AG10803 (cell line): ENCODE measurements around the gene MTA3.

Source experiments
- DNase-seq: peaks from one replicate; pipeline ENCODE4 v3.0.0; 2010; ENCODE audit warnings: low read depth
- H3K4me3 ChIP-seq: 2 replicates; pipeline ENCODE4 v1.5.1; 2011; ENCODE audit warnings: mild to moderate bottlenecking, low read length, control low read depth
- CTCF ChIP-seq: conservative IDR thresholded peaks from 2 replicates; pipeline ENCODE4 v1.5.1; 2011; ENCODE audit warnings: mild to moderate bottlenecking, low read length, control low read depth, inconsistent platforms

MTA3 gene

DNA sequence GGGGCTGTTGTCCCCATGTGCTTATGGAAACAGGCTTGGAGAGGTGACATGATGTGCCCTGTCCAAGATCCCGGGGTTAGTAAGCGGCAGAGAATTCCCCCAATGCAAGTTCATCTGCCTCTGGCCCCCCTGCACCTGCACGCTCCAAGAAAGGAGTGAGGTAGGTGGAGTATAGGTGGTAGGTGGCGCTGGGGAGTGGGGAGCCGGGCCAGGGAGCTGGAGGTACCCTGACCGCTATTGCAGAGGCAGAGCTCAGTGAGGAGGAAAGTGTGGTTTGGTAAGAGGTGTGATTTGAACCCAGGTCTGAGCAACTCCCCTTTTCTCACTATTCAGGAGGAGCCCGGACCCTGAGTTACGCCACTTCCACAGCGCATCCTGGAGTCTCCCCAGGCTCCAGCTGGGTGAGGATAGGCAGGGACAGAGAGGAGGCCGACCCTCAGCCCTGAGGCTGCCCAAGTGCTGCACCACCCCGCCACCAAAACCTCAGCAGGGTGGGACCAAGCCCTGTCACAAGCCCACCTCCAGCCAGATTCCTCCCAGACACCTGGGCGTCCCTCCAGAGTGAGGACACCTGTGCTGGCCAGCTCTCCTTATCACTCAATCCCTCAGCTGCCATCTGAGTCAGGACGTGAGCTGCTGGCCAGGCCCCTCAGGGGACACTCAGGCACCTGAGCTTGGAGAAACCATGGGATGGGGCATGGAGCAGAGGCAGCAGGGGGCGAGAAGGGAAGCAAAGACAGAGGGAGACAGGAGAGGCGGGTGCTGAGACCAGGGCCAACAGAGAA, 218.3 kb downstream of the MTA3 start:
- no peak for TF ChIP-seq CTCF
- no peak for DNase-seq
- no peak overlapping the region for H3K4me3 ChIP-seq

DNA sequence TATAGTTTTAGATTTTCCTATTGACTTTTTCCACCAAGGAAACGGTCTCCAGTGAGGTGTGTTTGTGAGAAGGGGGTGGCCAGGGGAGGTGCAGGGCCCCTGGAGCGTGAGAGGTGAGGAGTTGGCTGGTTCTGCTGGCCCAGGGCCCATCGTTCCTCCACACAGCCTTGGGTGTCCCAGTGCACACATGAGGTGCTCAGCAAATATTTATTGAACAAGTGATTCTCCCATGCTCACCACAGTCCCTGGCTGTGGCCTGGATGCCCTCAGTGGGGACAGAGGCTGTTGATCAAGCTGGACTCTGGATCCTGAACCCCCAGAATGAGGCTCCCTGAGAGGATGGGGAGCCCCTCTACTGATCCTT, 219.0 kb downstream of the MTA3 start:
- TF ChIP-seq CTCF, result no peak
- DNase-seq, result no peak
- H3K4me3 ChIP-seq, result no peak overlapping the region

DNA sequence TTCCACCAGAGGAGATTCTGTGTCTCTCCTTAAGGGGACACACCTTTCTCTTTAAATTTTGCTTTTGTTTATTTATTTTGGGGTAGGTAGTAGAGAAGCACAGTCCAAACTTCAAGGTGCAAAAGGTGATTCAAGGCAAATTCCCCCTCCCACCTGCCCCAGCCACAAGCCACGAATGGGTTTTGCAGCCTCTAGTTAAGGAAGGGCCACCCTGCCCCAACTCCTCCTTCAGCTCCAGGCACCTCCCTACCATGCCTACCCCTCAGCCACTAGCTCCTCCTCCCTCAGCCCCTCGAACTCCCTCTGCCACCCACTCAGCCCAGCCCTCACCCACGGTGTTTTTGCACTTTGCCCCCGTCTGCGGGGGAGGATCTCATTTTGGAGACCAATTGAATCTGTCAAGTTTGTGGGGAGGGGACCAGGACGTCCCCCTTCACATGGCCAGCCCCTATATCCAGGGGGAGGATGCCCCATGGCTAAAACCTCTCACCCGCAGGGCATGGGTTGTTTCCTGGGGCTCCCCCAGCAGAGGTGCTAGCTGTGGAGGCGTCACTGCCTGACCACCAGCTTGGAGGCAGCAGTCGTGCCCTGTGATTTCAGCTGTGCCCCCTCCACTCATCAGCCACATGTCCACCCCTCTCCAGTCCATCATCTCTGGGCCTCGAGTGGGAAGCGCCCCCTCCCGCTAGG, 219.5 kb downstream of the MTA3 start:
- no peak overlapping the region for H3K4me3 ChIP-seq
- DNase-seq, result no peak
- no peak for TF ChIP-seq CTCF

DNA sequence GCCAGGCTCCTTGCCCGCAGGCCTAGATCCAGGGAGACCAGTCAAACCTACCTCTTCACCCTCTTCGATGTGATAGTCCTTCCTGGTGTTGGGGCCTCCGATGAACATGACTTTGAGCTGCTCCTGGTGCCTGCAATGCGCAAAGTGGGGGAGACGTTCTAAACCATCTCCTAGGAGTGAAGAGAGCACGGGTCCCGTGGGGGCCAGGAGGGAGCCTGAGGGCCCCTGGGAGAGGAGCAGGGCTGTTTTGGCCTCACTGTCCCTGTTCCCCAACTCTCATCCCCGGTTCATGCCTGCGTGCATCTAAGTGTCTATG, 220.0 kb downstream of the MTA3 start:
- H3K4me3 ChIP-seq, result no peak overlapping the region
- no peak for DNase-seq
- TF ChIP-seq CTCF, result no peak

- no peak for DNase-seq
- H3K4me3 ChIP-seq, result no peak overlapping the region
- no peak for TF ChIP-seq CTCF
These were observed 220.4 kb downstream of the MTA3 start for GRCh38 chr2:42788882-42789281.

DNA sequence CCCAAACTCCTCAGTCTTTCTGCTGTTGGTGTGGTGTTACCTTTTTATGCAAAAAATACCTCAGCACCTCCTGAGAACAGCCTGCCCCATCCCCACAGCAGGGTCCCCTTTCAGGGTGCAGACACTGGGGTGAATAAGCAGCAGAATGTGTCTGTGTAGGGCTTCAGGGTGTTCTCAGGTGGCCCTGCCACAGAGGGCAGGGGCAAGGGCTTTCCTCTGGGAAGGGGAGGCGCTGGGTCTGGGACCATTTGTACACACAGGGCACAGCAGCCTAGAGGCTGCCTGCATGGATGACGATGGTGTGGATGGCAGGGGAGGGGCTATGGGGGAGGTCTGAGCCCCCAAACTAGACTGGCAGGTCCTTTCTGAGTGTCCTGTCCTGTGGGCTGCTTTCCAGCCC, 221.3 kb downstream of the MTA3 start:
- TF ChIP-seq CTCF, result no peak
- DNase-seq, result no peak

DNA sequence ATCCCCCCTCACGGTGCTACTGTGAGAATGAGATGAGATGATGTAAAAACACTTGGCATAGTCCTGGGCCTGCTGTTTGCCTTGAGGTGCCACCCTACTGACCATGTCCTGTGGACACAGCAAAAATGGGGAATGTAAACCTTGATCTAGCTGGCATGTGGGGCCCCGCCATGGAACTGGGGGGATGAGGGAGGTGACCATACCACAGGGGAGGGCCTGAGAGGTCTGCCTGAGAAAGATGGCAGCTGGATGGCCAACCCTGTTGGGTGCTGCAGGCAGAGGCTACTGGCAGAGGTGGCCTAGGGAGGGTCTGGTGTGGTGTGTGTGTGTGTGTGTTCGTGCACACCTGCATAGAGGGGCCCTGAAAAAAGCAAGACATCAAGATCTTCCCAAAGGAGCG, 223.2 kb downstream of the MTA3 start:
- no peak for TF ChIP-seq CTCF
- no peak for DNase-seq
- no peak overlapping the region for H3K4me3 ChIP-seq

More for the DNA sequence above, 221.3 kb downstream of the MTA3 start:
- H3K4me3 ChIP-seq, result no peak overlapping the region
